Neutrophil (primary cell): Measurements from ENCODE around the gene UBXN10.

Experiments
- H3K27ac ChIP-seq: fragments of 200-600 bp; sonication (generic); 2 replicates; pipeline ENCODE4 v1.5.1; 2016; ENCODE audit warnings: mild to moderate bottlenecking, moderate library complexity
- H3K27me3 ChIP-seq: fragments of 200-600 bp; sonication (generic); 2 replicates; pipeline ENCODE4 v1.6.0; 2016; ENCODE audit warnings: mild to moderate bottlenecking
- H3K36me3 ChIP-seq: fragments of 200-600 bp; sonication (generic); 2 replicates; pipeline ENCODE4 v1.5.1; 2017
- H3K4me1 ChIP-seq, 2 experiments: fragments of 200-600 bp in 1 of 2; sonication (generic) in 1 of 2; 1 replicate in 1 of 2; 2 replicates in 1 of 2; pipeline versions ENCODE4 v1.5.1 to v1.6.1; 2013 to 2016; ENCODE audit warnings: low read depth in 1 of 2, low read length in 1 of 2, mild to moderate bottlenecking in 1 of 2, moderate library complexity in 1 of 2; ENCODE audit not compliant: control insufficient read depth in 1 of 2, insufficient read depth in 1 of 2
- H3K4me3 ChIP-seq, 2 experiments: fragments of 200-600 bp in 1 of 2; sonication (generic) in 1 of 2; 1 replicate in 1 of 2; 2 replicates in 1 of 2; pipeline ENCODE4 v1.5.1; 2013 to 2016; ENCODE audit warnings: low read depth in 1 of 2, low read length in 1 of 2, mild to moderate bottlenecking in 1 of 2, moderate library complexity in 1 of 2
- H3K9me3 ChIP-seq: fragments of 200-600 bp; sonication (generic); 2 replicates; pipeline ENCODE4 v1.5.1; 2016
- TF ChIP-seq, protein P1 (sequence below): fragments of 200-600 bp; sonication (generic); IDR thresholded peaks from 2 replicates; pipeline ENCODE4 v1.5.1; 2016; ENCODE audit warnings: antibody characterized with exemption

The UBXN10 gene

GRCh38 chr1:20187103-20187812, 1.4 kb downstream of the UBXN10 start:
- TF ChIP-seq, protein P1, sequence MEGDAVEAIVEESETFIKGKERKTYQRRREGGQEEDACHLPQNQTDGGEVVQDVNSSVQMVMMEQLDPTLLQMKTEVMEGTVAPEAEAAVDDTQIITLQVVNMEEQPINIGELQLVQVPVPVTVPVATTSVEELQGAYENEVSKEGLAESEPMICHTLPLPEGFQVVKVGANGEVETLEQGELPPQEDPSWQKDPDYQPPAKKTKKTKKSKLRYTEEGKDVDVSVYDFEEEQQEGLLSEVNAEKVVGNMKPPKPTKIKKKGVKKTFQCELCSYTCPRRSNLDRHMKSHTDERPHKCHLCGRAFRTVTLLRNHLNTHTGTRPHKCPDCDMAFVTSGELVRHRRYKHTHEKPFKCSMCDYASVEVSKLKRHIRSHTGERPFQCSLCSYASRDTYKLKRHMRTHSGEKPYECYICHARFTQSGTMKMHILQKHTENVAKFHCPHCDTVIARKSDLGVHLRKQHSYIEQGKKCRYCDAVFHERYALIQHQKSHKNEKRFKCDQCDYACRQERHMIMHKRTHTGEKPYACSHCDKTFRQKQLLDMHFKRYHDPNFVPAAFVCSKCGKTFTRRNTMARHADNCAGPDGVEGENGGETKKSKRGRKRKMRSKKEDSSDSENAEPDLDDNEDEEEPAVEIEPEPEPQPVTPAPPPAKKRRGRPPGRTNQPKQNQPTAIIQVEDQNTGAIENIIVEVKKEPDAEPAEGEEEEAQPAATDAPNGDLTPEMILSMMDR: no peak
- no peaks in the 10 kb centered on the region for H3K9me3 ChIP-seq
- no peaks in the 10 kb centered on the region for H3K4me1 ChIP-seq
- no peak overlapping the region for H3K4me3 ChIP-seq
- no peaks in the 10 kb centered on the region for H3K36me3 ChIP-seq
- H3K27me3 ChIP-seq: peaks cover 89% of the 10 kb centered on the region
- no peak overlapping the region for H3K27ac ChIP-seq

GRCh38 chr1:20187813-20188454, 2.0 kb downstream of the UBXN10 start:
- peaks cover 96% of the 10 kb centered on the region for H3K27me3 ChIP-seq
- H3K4me1 ChIP-seq: no peaks in the 10 kb centered on the region
- no peaks in the 10 kb centered on the region for H3K36me3 ChIP-seq

DNA sequence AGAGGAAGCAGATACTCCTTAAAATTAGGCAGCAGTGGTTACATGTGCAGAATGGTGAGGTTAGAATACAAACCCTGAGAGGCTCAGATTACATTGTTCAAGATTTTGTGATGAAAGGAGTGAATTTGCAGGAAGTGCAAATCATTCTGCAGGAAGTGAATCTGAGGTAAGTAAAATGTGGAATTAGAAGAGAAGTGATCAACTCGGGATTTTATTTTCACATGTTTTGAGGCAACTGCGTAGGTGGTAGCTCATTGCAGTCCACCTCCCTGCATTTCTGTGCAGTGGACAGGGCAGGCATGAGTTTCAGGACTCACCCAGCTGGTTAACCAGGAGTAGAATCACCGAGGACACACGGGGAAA, 2.5 kb downstream of the UBXN10 start:
- Histone ChIP-seq H3K36me3 (no peaks in the 10 kb centered on the region), H3K27ac (no peak overlapping the region), H3K4me1 (no peaks in the 10 kb centered on the region), H3K4me3 (no peak overlapping the region), H3K9me3 (no peaks in the 10 kb centered on the region), H3K27me3 (peaks cover 100% of the 10 kb centered on the region)
- TF ChIP-seq, protein P1: no peak

More at GRCh38 chr1:20187813-20188454, 2.0 kb downstream of the UBXN10 start:
- no peak overlapping the region for H3K4me3 ChIP-seq
- no peaks in the 10 kb centered on the region for H3K9me3 ChIP-seq
- H3K27ac ChIP-seq: no peak overlapping the region
- TF ChIP-seq, protein P1: no peak

GRCh38 chr1:20189664-20190063, 3.8 kb downstream of the UBXN10 start:
- no peaks in the 10 kb centered on the region for H3K36me3 ChIP-seq
- no peak overlapping the region for H3K27ac ChIP-seq
- H3K27me3 ChIP-seq: peaks cover 98% of the 10 kb centered on the region
- H3K9me3 ChIP-seq: no peaks in the 10 kb centered on the region
- no peaks in the 10 kb centered on the region for H3K4me1 ChIP-seq
- TF ChIP-seq, protein P1: no peak
- H3K4me3 ChIP-seq: no peak overlapping the region

DNA sequence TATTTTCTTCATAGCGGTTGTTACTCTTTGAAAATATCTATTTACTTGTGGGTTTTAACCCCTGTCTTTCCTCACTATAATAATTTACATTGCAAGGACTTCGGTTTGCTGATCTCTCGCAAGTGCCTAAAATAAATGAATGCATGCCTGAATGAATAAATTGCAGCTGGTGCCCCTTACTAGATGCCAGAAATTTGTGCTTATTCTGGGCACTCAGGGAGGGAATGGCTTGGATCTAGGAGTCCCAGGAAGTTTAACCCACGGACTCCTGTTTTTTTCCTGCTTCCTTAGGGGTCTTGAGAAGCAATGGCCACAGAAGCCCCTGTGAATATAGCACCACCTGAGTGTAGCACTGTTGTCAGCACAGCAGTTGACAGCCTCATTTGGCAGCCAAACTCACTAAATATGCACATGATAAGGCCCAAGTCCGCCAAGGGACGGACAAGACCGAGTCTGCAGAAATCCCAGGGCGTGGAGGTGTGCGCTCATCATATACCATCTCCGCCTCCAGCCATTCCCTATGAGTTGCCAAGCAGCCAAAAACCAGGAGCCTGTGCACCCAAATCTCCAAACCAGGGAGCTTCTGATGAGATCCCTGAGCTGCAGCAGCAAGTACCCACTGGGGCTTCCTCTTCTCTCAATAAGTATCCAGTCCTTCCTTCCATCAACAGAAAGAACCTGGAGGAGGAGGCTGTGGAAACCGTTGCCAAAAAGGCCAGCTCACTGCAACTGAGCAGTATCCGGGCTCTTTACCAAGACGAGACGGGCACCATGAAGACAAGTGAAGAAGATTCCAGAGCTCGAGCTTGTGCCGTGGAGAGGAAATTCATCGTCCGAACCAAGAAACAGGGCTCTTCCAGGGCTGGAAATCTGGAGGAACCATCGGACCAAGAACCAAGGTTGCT, 4.6 kb downstream of the UBXN10 start:
- Histone ChIP-seq H3K27me3 (peaks cover 89% of the 10 kb centered on the region), H3K9me3 (no peaks in the 10 kb centered on the region), H3K27ac (no peak overlapping the region), H3K4me1 (no peaks in the 10 kb centered on the region), H3K36me3 (no peaks in the 10 kb centered on the region), H3K4me3 (no peak overlapping the region)
- TF ChIP-seq, protein P1: no peak
